Measurements from ENCODE around the gene P3H2.
"Not testable (repeated sequence)": the region's sequence is repeated elsewhere in the genome, so short reads cannot be mapped to it uniquely, and the experiment has no call there.

The P3H2 gene

GRCh38 chr3:190120269-190121060 is at the start of gene P3H2:
Gene P3H2 (minus strand): TSS chr3:190120897. CDS start chr3:190120731, 166 bp downstream.
- peak; percentile 49 for DNase-seq

GRCh38 chr3:190169877-190170276 is 49.2 kb upstream of the P3H2 start:
- no peak for DNase-seq

GRCh38 chr3:190169243-190169642 is 48.5 kb upstream of the P3H2 start:
- DNase-seq, result no peak

- no peak for DNase-seq
These were observed 47.4 kb upstream of the P3H2 start for GRCh38 chr3:190167936-190168680.

GRCh38 chr3:190166948-190167347 is 46.3 kb upstream of the P3H2 start:
- no peak for DNase-seq

GRCh38 chr3:190165253-190165652 is 44.6 kb upstream of the P3H2 start:
- DNase-seq, result no peak

- not testable (repeated sequence) for DNase-seq
These were observed 41.3 kb upstream of the P3H2 start for GRCh38 chr3:190162013-190162412.

- no peak for DNase-seq
These were observed 39.3 kb upstream of the P3H2 start for GRCh38 chr3:190159902-190160435.

- DNase-seq, result no peak
These were observed 37.6 kb upstream of the P3H2 start for GRCh38 chr3:190158261-190158660.

GRCh38 chr3:190155752-190156151 is 35.1 kb upstream of the P3H2 start:
- no peak for DNase-seq

GRCh38 chr3:190150681-190151080 is 30.0 kb upstream of the P3H2 start:
- no peak for DNase-seq

- not testable (repeated sequence) for DNase-seq
These were observed 29.3 kb upstream of the P3H2 start for GRCh38 chr3:190149830-190150619.

- DNase-seq, result not testable (repeated sequence)
These were observed 24.1 kb upstream of the P3H2 start for GRCh38 chr3:190144793-190145192.

GRCh38 chr3:190142041-190142440 is 21.3 kb upstream of the P3H2 start:
- no peak for DNase-seq

- DNase-seq, result no peak
These were observed 18.7 kb upstream of the P3H2 start for GRCh38 chr3:190139365-190139764.

- no peak for DNase-seq
These were observed 11.7 kb upstream of the P3H2 start for GRCh38 chr3:190132371-190132770.

GRCh38 chr3:190131329-190131728 is 10.6 kb upstream of the P3H2 start:
- DNase-seq, result no peak

GRCh38 chr3:190130696-190131095 is 10.0 kb upstream of the P3H2 start:
- no peak for DNase-seq

- no peak for DNase-seq
These were observed 9.3 kb upstream of the P3H2 start for GRCh38 chr3:190130037-190130436.

GRCh38 chr3:190127797-190128196 is 7.1 kb upstream of the P3H2 start:
- no peak for DNase-seq

- no peak for DNase-seq
These were observed 6.5 kb upstream of the P3H2 start for GRCh38 chr3:190127195-190127594.

- DNase-seq, result no peak
These were observed 4.9 kb upstream of the P3H2 start for GRCh38 chr3:190125436-190126068.

GRCh38 chr3:190124067-190124466 is 3.4 kb upstream of the P3H2 start:
- DNase-seq, result no peak

All from NCI-H1048 (cell line).